ENCODE data around the gene CDCP1. TPM values are rescaled to one million over a fixed set of nuclear protein-coding genes. Genes with fewer than 3 reads are reported as not detected.

The CDCP1 gene
- total RNA-seq, 4 donors from 2014 or later = 41.6 to 64.6 (median 53.4) TPM

GRCh38 chr3:45060165-45060892, 85.8 kb downstream of the CDCP1 start:
- intact Hi-C loops (cut with DNase I; ENCODE audit: low total_unique reads) = no loop called here
- in situ Hi-C loops (cut with MboI; ENCODE audit: low pct_ligation_motif_present in 1 of 4, low pct_unique_long_range_greater_than_20kb in 1 of 4, low sequenced_read_pairs in 3 of 4) = no loop called here
- no peak overlapping the region for H3K4me3 ChIP-seq
- peaks cover 5 to 35% (median 27%) of the 10 kb centered on the region in 4 donors for H3K4me1 ChIP-seq
- no peaks in the 10 kb centered on the region for H3K9me3 ChIP-seq
- no peaks in the 10 kb centered on the region for H3K27me3 ChIP-seq
- no peak for DNase-seq
- 68 to 72% methylated on average over 2 to 4 of the region's 4 CpGs for WGBS, 2 donors (ENCODE audit: low coverage in 1 of 2)
- no peak for TF ChIP-seq POLR2AphosphoS5 (IDR thresholded peaks at IDR 0.05)
- TF ChIP-seq CTCF (IDR thresholded peaks at IDR 0.05) = no peak
- no peak for TF ChIP-seq POLR2A (IDR thresholded peaks at IDR 0.05)
- TF ChIP-seq EP300 (IDR thresholded peaks at IDR 0.05; ENCODE audit: low read depth) = no peak
- H3K27ac ChIP-seq = no peak overlapping the region
- no peaks in the 10 kb centered on the region for H3K36me3 ChIP-seq

DNA sequence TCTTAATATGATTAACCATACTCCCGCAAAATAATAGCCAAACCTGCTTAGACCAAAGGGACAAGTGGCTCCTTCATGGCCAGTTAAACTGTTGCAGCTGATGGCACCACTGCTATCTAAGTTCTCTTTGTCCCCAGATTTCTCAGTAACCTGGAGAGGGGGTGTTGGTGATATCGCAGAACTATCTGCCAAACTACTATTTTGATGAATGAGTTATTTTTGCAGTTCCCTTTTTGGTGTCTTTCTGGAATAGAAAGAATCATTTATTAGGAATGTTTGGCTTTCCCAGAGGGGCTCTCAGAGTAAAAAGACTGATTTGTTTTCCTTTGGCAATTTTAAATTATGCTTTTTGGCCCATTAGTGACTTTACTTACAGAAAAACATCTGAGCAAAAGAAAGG, 87.0 kb downstream of the CDCP1 start:
- TF ChIP-seq POLR2AphosphoS5 (IDR thresholded peaks at IDR 0.05) = no peak
- no peak for TF ChIP-seq EP300 (IDR thresholded peaks at IDR 0.05; ENCODE audit: low read depth)
- TF ChIP-seq CTCF (IDR thresholded peaks at IDR 0.05) = no peak
- no peak for TF ChIP-seq POLR2A (IDR thresholded peaks at IDR 0.05)
- no peaks in the 10 kb centered on the region for H3K36me3 ChIP-seq
- whole genome bisulfite sequencing, 2 donors (ENCODE audit: low coverage in 1 of 2) = 85% methylated on average over 2 of the region's 2 CpGs; no CpG with 5 or more reads in 1 of the 2 donors
- no peaks in the 10 kb centered on the region for H3K9me3 ChIP-seq
- no peak overlapping the region for H3K27ac ChIP-seq
- intact Hi-C loops (cut with DNase I; ENCODE audit: low total_unique reads) (no loop called here), in situ Hi-C loops (cut with MboI; ENCODE audit: low pct_ligation_motif_present in 1 of 4, low pct_unique_long_range_greater_than_20kb in 1 of 4, low sequenced_read_pairs in 3 of 4) (no loop called here)
- peaks cover 3 to 32% (median 22%) of the 10 kb centered on the region in 4 donors for H3K4me1 ChIP-seq
- H3K27me3 ChIP-seq = no peaks in the 10 kb centered on the region
- DNase-seq = no peak
- no peak overlapping the region for H3K4me3 ChIP-seq

DNA sequence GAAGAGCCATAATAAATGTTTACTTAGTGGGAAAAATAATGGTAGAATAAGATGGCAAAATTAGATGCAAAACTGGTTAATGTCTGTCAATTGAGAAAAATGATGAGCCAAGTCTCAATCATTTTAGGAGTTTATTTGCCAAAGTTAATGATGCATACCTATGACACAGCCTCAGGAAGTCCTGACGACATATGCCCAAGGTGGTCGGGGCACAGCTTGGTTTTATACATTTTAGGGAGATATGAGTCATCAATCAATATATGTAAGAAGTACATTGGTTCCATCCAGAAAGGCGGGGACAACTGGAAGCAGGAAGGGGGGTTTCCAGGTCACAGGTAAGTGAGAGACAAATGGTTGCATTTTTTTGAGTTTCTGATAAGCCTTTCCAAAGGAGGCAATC, 88.6 kb downstream of the CDCP1 start:
- in situ Hi-C loops (cut with MboI; ENCODE audit: low pct_ligation_motif_present in 1 of 4, low pct_unique_long_range_greater_than_20kb in 1 of 4, low sequenced_read_pairs in 3 of 4) = no loop called here
- peaks cover 3 to 28% (median 21%) of the 10 kb centered on the region in 4 donors for H3K4me1 ChIP-seq
- H3K27ac ChIP-seq = peak overlapping the region; percentile 32 to 66 (median 47)
- H3K4me3 ChIP-seq = no peak overlapping the region
- no peak for TF ChIP-seq EP300 (IDR thresholded peaks at IDR 0.05; ENCODE audit: low read depth)
- no peak for TF ChIP-seq CTCF (IDR thresholded peaks at IDR 0.05)
- TF ChIP-seq POLR2A (IDR thresholded peaks at IDR 0.05) = no peak
- TF ChIP-seq POLR2AphosphoS5 (IDR thresholded peaks at IDR 0.05) = no peak
- intact Hi-C loops (cut with DNase I; ENCODE audit: low total_unique reads) = no loop called here
- H3K36me3 ChIP-seq = no peaks in the 10 kb centered on the region
- DNase-seq = no peak
- H3K27me3 ChIP-seq = no peaks in the 10 kb centered on the region
- H3K9me3 ChIP-seq = no peaks in the 10 kb centered on the region
- 66 to 76% methylated on average over 2 to 3 of the region's 3 CpGs for WGBS, 2 donors (ENCODE audit: low coverage in 1 of 2)

- Histone ChIP-seq H3K36me3 (no peaks in the 10 kb centered on the region), H3K27ac (peak overlapping the region; percentile 32 to 66 (median 47)), H3K4me1 (peaks cover 3 to 20% (median 15%) of the 10 kb centered on the region in 4 donors), H3K4me3 (no peak overlapping the region), H3K27me3 (no peaks in the 10 kb centered on the region), H3K9me3 (no peaks in the 10 kb centered on the region)
- 73 to 100% methylated on average over 1 to 5 of the region's 5 CpGs for WGBS, 2 donors (ENCODE audit: low coverage in 1 of 2)
- intact Hi-C loops (cut with DNase I; ENCODE audit: low total_unique reads) = no loop called here
- TF ChIP-seq POLR2A (IDR thresholded peaks at IDR 0.05) (no peak), POLR2AphosphoS5 (IDR thresholded peaks at IDR 0.05) (peak in 1 of 3 donors; percentile 6), EP300 (IDR thresholded peaks at IDR 0.05; ENCODE audit: low read depth) (no peak), CTCF (IDR thresholded peaks at IDR 0.05) (no peak)
- DNase-seq = no peak
- in situ Hi-C loops (cut with MboI; ENCODE audit: low pct_ligation_motif_present in 1 of 4, low pct_unique_long_range_greater_than_20kb in 1 of 4, low sequenced_read_pairs in 3 of 4) = no loop called here
Observed at GRCh38 chr3:45056608-45057301, 89.4 kb downstream of the CDCP1 start.

Data from transverse colon (tissue), 4 donors.